Ectodermal cell (in vitro differentiated cells): ENCODE measurements around the gene B3GAT1. TPM values are rescaled to one million over a fixed set of nuclear protein-coding genes. Genes with fewer than 3 reads are reported as not detected.
A peak's percentile ranks its signal among the peaks of the same experiment; 100 is the strongest.
"Not testable (repeated sequence)": the region's sequence is repeated elsewhere in the genome, so short reads cannot be mapped to it uniquely, and the experiment has no call there.

Source experiments
- H3K27ac ChIP-seq: 2 replicates; pipeline ENCODE4 v1.7.0; 2013; ENCODE audit warnings: mild to moderate bottlenecking, low read depth, low read length; ENCODE audit not compliant: insufficient read depth, poor library complexity, severe bottlenecking
- H3K27me3 ChIP-seq: 2 replicates; pipeline ENCODE4 v1.7.0; 2013; ENCODE audit warnings: mild to moderate bottlenecking, low read length; ENCODE audit not compliant: insufficient read depth, control insufficient read depth, poor library complexity, severe bottlenecking
- H3K36me3 ChIP-seq: one replicate; pipeline ENCODE4 v1.7.0; 2013; ENCODE audit warnings: low read length; ENCODE audit not compliant: control insufficient read depth, insufficient read depth
- H3K4me1 ChIP-seq: one replicate; pipeline ENCODE4 v1.7.0; 2013; ENCODE audit warnings: low read length; ENCODE audit not compliant: control insufficient read depth, insufficient read depth
- H3K4me3 ChIP-seq: 2 replicates; pipeline ENCODE4 v1.7.0; 2013; ENCODE audit warnings: low read depth, low read length, control low read depth; ENCODE audit not compliant: insufficient read depth
- H3K9me3 ChIP-seq: 2 replicates; pipeline ENCODE4 v1.7.0; 2013; ENCODE audit warnings: mild to moderate bottlenecking, low read length, moderate library complexity; ENCODE audit not compliant: control insufficient read depth
- WGBS, 2 experiments: methylation state at CpG; one replicate each; pipeline ENCODE4 v1.1.7; 2013; ENCODE audit warnings: missing lambda C conversion rate in 2 of 2; 5-methylcytosine and 5-hydroxymethylcytosine counted together
- polyA plus RNA-seq, 4 experiments: library from polyadenylated mRNA; stranded (reverse); fragments of 50-300 nt; gene quantifications; one replicate each; pipeline ENCODE4 v1.2.3, GENCODE V29; 2013

B3GAT1 gene, protein sequence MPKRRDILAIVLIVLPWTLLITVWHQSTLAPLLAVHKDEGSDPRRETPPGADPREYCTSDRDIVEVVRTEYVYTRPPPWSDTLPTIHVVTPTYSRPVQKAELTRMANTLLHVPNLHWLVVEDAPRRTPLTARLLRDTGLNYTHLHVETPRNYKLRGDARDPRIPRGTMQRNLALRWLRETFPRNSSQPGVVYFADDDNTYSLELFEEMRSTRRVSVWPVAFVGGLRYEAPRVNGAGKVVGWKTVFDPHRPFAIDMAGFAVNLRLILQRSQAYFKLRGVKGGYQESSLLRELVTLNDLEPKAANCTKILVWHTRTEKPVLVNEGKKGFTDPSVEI
- polyA plus RNA-seq (2013, experiment 1 of 4) = 39.8 TPM
- 41.3 TPM for polyA plus RNA-seq (2013, experiment 2 of 4)
- 27.5 TPM for polyA plus RNA-seq (2013, experiment 3 of 4)
- polyA plus RNA-seq (2013, experiment 4 of 4) = 29.3 TPM

DNA sequence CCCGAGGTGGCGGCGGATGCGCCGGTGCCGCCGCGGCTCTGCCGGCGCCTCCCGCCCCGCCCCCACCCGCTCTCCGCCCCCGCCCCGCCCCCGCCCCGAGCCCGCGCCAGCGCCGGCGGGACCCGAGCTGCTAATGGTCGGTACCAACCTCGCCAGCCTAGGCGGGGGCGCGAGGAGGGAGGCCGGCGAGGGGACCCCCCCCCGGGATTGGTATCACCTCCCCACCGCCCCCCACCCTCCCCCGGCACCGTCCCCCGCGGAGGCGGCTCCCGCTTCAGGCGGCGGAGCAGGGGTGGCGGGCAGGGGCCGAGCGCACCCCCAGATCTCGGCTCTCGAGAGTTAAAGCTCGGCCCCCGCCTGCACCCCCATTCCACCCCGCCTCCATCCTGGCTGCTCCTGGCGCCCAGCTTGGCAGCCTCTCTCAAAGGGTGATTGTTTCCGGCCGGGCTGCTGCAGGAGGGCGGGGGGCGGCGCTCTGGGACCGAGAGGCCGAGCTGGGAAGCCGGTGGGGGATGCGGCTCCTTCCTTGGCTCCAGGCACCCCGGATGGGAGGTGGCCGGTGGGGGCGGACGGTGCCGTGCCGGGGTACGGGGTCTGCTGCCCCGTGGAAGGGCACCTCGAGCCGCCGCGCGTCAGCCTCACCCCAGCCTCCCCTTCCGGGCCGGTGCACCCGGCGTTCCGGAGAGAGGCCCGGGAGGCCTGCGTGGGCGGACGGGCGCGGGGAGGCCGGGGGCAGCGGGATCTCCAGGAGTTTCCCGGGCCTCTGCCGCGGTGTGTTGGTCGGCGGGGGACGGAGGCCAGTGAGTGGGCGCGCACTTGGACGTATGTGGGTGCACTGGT is at the start of gene B3GAT1:
Gene B3GAT1, minus strand, starts transcription at position 40 of the 840 bp plus-strand sequence. CDS start 24,583 bp downstream, outside the sequence.
- Histone ChIP-seq H3K36me3 (no peaks in the 10 kb centered on the region), H3K27ac (peak within 1 kb of the TSS; percentile 16), H3K4me3 (peak within 1 kb of the TSS; percentile 61), H3K27me3 (peaks cover 20% of the 10 kb centered on the region), H3K9me3 (no peaks in the 10 kb centered on the region), H3K4me1 (peaks cover 46% of the 10 kb centered on the region)
- WGBS, 2 experiments = 0 to 1% methylated on average over 89 to 91 of the region's 94 CpGs

DNA sequence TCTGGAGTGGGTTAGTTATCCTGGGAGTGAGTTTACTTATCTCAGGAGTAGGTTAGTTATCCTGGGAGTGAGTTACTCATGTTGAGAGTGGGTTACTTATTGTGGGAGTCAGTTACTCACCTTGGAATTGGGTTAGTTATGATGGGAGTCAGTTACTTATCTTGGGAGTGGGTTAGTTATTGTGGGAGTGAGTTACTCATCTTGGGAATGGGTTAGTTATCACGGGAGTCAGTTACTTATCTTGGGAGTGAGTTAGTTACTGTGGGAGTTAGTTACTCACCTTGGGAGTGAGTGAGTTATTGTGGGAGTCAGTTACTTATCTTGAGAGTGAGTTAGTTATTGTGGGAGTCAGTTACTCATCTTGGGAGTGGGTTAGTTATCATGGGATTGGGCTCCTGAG is 49.6 kb upstream of the B3GAT1 start:
- H3K27ac ChIP-seq = no peak overlapping the region
- peaks cover 28% of the 10 kb centered on the region for H3K4me1 ChIP-seq
- H3K27me3 ChIP-seq = peaks cover under 1% of the 10 kb centered on the region
- H3K4me3 ChIP-seq = no peak overlapping the region
- no peaks in the 10 kb centered on the region for H3K36me3 ChIP-seq
- 88 to 90% methylated on average over 1 of the region's 1 CpG for WGBS, 2 experiments
- no peaks in the 10 kb centered on the region for H3K9me3 ChIP-seq

DNA sequence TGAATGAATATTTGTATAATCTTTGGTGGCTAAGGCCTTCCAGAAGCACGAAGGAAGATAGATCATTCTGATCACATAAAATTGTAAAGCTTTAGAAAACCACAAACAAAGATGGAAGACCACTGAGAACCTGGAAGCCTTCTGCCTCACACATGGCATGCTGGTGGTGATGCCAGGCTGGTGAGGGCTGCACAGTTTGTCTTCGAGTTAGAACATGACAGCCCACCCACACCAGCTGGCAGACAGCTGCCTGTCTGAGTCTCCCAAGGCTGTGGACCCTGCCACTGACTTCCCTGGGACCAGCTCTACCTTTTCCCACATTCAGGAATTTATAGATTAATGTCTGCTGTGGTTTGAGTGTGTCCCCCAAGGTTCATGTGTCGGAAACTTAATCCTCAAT is 48.8 kb upstream of the B3GAT1 start:
- H3K27ac ChIP-seq = no peak overlapping the region
- H3K9me3 ChIP-seq = no peaks in the 10 kb centered on the region
- H3K4me1 ChIP-seq = peaks cover 21% of the 10 kb centered on the region
- 94 to 97% methylated on average over 3 of the region's 3 CpGs for WGBS, 2 experiments
- H3K4me3 ChIP-seq = no peak overlapping the region
- H3K27me3 ChIP-seq = no peaks in the 10 kb centered on the region
- H3K36me3 ChIP-seq = no peaks in the 10 kb centered on the region

DNA sequence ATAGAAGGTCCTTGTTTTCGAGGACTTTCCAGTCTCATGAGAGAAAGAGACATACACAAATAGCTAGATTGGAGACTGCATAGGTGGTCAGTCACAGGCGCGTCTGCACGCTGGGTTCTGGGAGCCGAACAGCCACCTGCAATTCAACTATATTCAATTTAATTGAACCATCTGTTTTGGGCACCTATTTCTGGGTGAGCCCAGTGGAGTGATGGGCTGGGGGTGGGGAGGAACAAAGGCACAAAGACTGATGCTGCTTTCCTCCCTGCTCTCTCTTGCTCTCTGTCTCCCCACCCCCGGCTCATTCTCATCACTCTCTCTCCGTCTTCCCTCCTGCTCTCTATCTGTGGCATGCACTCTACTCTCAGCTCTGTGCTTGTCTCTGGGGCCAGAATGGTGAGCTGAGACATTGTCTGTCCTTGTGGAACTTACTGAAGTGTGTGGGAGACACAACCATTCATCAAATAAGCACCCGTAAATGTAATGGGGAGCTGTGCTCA is 48.1 kb upstream of the B3GAT1 start:
- Histone ChIP-seq H3K27me3 (no peaks in the 10 kb centered on the region), H3K9me3 (no peaks in the 10 kb centered on the region), H3K4me3 (no peak overlapping the region), H3K4me1 (peaks cover 21% of the 10 kb centered on the region), H3K27ac (no peak overlapping the region), H3K36me3 (no peaks in the 10 kb centered on the region)
- 85 to 87% methylated on average over 7 of the region's 8 CpGs for WGBS, 2 experiments

DNA sequence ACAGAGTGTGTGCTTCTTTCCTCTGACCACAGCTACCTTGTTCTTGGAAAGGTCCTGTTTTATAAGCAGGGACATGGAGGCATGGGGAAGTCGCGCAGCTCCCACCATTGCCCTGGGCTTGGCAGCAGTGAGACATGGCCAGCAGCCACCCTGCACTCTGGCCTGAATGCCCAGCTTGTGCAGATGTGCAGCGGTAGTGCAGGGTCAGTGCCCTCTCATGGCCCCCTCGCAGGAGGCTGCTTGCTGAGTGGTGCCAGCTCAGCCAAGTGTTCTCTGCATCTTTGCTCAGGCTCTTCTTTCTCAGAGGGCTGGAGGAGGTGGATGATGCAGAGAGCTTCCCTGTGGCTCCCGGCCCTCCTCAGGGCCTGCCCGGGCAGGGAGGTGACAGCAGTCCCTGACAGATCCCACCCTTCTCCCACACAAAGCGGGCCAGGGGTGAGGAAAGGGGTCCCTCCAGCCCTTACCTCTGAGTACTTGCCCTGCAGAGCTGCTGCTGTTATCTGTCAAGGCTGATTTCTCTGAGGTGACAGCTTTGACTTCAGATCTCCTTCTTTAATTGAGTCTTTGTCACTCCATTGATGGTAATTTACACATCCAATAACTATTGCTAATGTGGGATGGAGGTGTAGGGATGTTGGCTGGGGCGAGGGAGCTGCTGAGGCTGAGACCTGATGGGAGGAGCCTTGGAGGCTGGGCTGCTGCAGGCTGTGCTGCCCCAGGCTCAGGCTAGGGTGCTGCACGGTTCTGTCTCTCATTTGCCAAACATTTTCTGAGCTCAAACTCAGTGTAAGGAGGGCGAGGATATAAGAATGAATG is 47.4 kb upstream of the B3GAT1 start:
- H3K4me1 ChIP-seq = peaks cover 21% of the 10 kb centered on the region
- WGBS, 2 experiments = 73 to 74% methylated on average over 10 of the region's 10 CpGs
- H3K4me3 ChIP-seq = no peak overlapping the region
- no peaks in the 10 kb centered on the region for H3K9me3 ChIP-seq
- H3K36me3 ChIP-seq = no peaks in the 10 kb centered on the region
- no peak overlapping the region for H3K27ac ChIP-seq
- no peaks in the 10 kb centered on the region for H3K27me3 ChIP-seq

DNA sequence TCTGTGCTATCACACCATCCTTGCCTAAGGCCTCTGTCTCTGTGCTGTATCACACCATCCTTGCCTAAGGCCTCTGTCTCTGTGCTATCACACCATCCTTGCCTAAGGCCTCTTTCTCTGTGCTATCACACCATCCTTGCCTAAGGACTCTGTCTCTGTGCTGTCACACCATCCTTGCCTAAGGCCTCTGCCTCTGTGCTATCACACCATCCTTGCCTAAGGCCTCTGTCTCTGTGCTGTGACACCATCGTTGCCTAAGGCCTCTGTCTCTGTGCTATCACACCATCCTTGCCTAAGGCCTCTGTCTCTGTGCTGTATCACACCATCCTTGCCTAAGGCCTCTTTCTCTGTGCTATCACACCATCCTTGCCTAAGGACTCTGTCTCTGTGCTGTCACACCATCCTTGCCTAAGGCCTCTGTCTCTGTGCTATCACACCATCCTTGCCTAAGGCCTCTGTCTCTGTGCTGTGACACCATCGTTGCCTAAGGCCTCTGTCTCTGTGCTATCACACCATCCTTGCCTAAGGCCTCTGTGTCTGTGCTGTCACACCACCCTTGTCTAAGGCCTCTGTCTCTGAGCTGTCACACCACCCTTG is 45.5 kb upstream of the B3GAT1 start:
- not testable (repeated sequence) for H3K4me3 ChIP-seq, H3K27ac ChIP-seq, H3K27me3 ChIP-seq, H3K9me3 ChIP-seq, H3K36me3 ChIP-seq
- H3K4me1 ChIP-seq = peaks cover 15% of the 10 kb centered on the region
- WGBS, 2 experiments = 86 to 90% methylated on average over 2 of the region's 2 CpGs

DNA sequence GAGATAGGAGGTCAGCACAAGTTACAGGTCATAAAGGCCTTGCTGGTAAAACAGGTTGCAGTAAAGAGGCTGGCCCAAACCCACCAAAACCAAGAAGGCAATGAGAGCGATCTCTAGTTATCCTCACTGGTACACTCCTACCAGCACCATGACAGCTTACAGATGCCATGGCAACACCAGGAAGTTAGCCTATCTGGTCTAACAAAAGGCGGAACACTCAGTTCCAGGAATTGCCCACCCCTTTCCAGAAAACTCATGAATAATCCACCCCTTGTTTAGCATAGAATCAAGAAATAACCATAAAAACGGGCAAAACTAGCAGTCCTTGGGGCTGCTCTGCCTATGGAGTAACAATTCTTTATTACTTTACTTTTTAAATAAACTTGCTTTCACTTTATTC is 43.5 kb upstream of the B3GAT1 start:
- Histone ChIP-seq H3K4me1 (peaks cover 15% of the 10 kb centered on the region), H3K27me3 (no peaks in the 10 kb centered on the region), H3K4me3 (no peak overlapping the region), H3K27ac (no peak overlapping the region), H3K36me3 (no peaks in the 10 kb centered on the region), H3K9me3 (no peaks in the 10 kb centered on the region)
- 93 to 95% methylated on average over 3 of the region's 3 CpGs for WGBS, 2 experiments

DNA sequence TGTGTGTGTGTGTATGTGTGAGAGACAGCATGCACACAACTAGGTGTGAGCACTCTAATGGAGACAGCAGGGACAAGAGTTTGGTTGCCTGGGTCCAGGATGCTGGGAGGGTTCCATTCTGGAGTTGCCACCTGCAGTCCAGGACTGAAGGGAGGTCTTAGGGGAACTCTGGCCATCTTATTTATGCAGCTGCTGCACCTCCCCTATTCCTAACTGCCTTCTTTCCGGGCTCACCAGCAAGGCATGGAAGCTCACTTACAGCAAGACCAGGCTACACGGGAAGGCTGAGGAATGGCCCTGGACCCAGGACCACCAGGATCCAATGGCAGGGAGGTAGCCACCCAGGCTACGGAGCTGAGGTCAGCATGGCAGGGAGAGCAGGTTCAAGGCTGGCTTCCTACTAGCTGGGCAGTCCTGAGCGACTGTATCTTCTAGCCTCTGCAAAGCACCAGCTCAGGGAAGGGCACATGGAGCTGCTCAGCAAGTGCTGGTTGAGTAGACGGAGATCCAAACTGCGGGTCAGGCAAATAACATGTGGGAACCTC is 42.2 kb upstream of the B3GAT1 start:
- H3K36me3 ChIP-seq = no peaks in the 10 kb centered on the region
- peaks cover 3% of the 10 kb centered on the region for H3K4me1 ChIP-seq
- H3K4me3 ChIP-seq = no peak overlapping the region
- no peaks in the 10 kb centered on the region for H3K9me3 ChIP-seq
- H3K27ac ChIP-seq = no peak overlapping the region
- WGBS, 2 experiments = 92 to 93% methylated on average over 6 of the region's 6 CpGs
- H3K27me3 ChIP-seq = no peaks in the 10 kb centered on the region

DNA sequence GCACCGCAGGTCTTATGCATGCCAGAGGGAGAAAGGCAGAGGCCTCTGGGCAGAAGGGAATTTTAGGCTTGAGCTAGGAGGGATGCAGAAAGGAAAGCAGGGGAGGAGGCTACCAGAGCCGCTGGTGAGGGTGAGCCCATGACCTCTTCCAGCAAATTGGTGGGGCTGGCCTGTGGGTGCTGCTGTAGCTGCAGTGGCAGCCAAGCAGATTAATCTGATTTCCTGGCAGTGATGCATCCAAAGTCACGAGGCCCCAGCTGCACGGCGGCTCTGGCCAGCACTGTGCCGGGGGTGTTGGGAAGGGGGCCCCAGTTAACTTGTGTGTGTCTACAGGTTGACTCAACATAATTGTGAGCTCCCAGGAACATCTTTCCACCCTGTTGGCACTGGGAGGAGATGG is 41.4 kb upstream of the B3GAT1 start:
- no peaks in the 10 kb centered on the region for H3K27me3 ChIP-seq
- H3K27ac ChIP-seq = no peak overlapping the region
- H3K4me3 ChIP-seq = no peak overlapping the region
- no peaks in the 10 kb centered on the region for H3K4me1 ChIP-seq
- no peaks in the 10 kb centered on the region for H3K36me3 ChIP-seq
- H3K9me3 ChIP-seq = no peaks in the 10 kb centered on the region
- WGBS, 2 experiments = 81 to 83% methylated on average over 6 of the region's 6 CpGs
